ENCODE data around the gene CCDC134.

DNA sequence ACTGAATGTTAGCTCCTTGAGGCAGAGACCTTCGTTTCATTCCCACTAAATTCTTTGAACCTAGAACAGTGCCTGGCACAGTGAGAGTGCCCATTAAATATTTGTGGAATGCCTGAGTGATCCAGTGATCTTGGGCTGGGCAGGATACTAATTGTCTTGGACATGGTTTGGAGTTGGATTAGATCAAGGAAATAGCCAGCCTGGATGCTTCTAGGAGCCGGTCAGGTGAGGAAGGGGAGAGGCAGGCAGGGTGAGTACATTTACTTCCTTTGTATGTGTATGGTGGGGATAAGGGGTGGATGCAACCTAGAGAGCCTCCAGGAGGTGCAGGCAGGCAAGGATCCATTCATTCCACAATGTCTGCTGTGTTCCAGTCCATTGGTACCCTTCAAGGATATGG is 36.1 kb downstream of the CCDC134 start:
- no peak for TF ChIP-seq FOXM1 (IDR thresholded peaks at IDR 0.05; ENCODE audit: low read depth)
- TF ChIP-seq CTCF (IDR thresholded peaks at IDR 0.05) = no peak
- TF ChIP-seq ELF1 (IDR thresholded peaks at IDR 0.05) = no peak
- TF ChIP-seq RAD21 (IDR thresholded peaks at IDR 0.05; ENCODE audit: low read length) = no peak
- TF ChIP-seq EZH2phosphoT487 (IDR thresholded peaks at IDR 0.05; ENCODE audit: borderline replicate concordance, low read depth) = no peak
- no peak for TF ChIP-seq SMC3 (IDR thresholded peaks at IDR 0.05; ENCODE audit: low read depth, low read length)
- TF ChIP-seq, protein P1, sequence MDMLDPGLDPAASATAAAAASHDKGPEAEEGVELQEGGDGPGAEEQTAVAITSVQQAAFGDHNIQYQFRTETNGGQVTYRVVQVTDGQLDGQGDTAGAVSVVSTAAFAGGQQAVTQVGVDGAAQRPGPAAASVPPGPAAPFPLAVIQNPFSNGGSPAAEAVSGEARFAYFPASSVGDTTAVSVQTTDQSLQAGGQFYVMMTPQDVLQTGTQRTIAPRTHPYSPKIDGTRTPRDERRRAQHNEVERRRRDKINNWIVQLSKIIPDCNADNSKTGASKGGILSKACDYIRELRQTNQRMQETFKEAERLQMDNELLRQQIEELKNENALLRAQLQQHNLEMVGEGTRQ (IDR thresholded peaks at IDR 0.05; ENCODE audit: borderline replicate concordance, low read depth, low read length) = no peak
- TF ChIP-seq RCOR1 (IDR thresholded peaks at IDR 0.05; ENCODE audit: low read length) = no peak
